NCI-H2107 treated with DMSO at 0.1 percent for 48 hours (cell line): Measurements from ENCODE around the gene ZC3H6.

Experiments used
- DNase-seq: peaks from one replicate; lab custom pipeline; 2025; ENCODE audit not compliant: unreplicated experiment; lab: John Stamatoyannopoulos, UW

The ZC3H6 gene

GRCh38 chr2:112275311-112275886, at the start of gene ZC3H6:
ZC3H6 (plus strand) TSS chr2:112275597; CDS start chr2:112275995, 398 bp downstream.
- DNase-seq, result peak; percentile 85

GRCh38 chr2:112229348-112229747, 46.0 kb upstream of the ZC3H6 start:
- DNase-seq, result peak; percentile 6

- DNase-seq, result no peak
Observed at GRCh38 chr2:112230371-112230770, 45.0 kb upstream of the ZC3H6 start.

- DNase-seq, result no peak
Observed at GRCh38 chr2:112239862-112240261, 35.5 kb upstream of the ZC3H6 start.

- DNase-seq, result peak; percentile 11
Observed at GRCh38 chr2:112242384-112242783, 33.0 kb upstream of the ZC3H6 start.

- no peak for DNase-seq
Observed at GRCh38 chr2:112243233-112243632, 32.2 kb upstream of the ZC3H6 start.

- no peak for DNase-seq
Observed at GRCh38 chr2:112244854-112245253, 30.5 kb upstream of the ZC3H6 start.

GRCh38 chr2:112251271-112251670, 24.1 kb upstream of the ZC3H6 start:
- DNase-seq, result no peak

GRCh38 chr2:112253261-112253815, 22.1 kb upstream of the ZC3H6 start:
- no peak for DNase-seq

- peak; percentile 88 for DNase-seq
Observed at GRCh38 chr2:112254466-112255240, 20.7 kb upstream of the ZC3H6 start, which contains the start of gene ZC3H8. ZC3H8 (minus strand) TSS chr2:112255042; CDS start chr2:112254981, 61 bp downstream.

GRCh38 chr2:112255875-112256274, 19.5 kb upstream of the ZC3H6 start:
- DNase-seq, result no peak

- DNase-seq, result no peak
Observed at GRCh38 chr2:112256654-112257053, 18.7 kb upstream of the ZC3H6 start.

- no peak for DNase-seq
Observed at GRCh38 chr2:112257575-112257974, 17.8 kb upstream of the ZC3H6 start.

- peak; percentile 51 for DNase-seq
Observed at GRCh38 chr2:112259509-112260294, 15.7 kb upstream of the ZC3H6 start.

GRCh38 chr2:112260295-112260625, 15.1 kb upstream of the ZC3H6 start:
- no peak for DNase-seq

- no peak for DNase-seq
Observed at GRCh38 chr2:112262876-112263275, 12.5 kb upstream of the ZC3H6 start.

GRCh38 chr2:112268547-112268946, 6.8 kb upstream of the ZC3H6 start:
- DNase-seq, result no peak

- DNase-seq, result no peak
Observed at GRCh38 chr2:112272669-112273068, 2.7 kb upstream of the ZC3H6 start.

GRCh38 chr2:112273349-112273748, 2.0 kb upstream of the ZC3H6 start:
- no peak for DNase-seq

- peak; percentile 40 for DNase-seq
Observed at GRCh38 chr2:112275887-112276773, 733 bp downstream of the ZC3H6 start.

- DNase-seq, result no peak
Observed at GRCh38 chr2:112276954-112277353, 1.6 kb downstream of the ZC3H6 start.
